ENCODE results near the gene RTN4RL1.

- TF ChIP-seq CTCF (conservative IDR thresholded peaks at IDR 0.05; ENCODE audit: low read length), result no peak
- TF ChIP-seq EZH2phosphoT487 (IDR thresholded peaks at IDR 0.05; ENCODE audit: borderline replicate concordance), result no peak
Observed at GRCh38 chr17:2020721-2021120, 4.4 kb downstream of the RTN4RL1 start.

Measured in Loucy (cell line).